Measurements from ENCODE around the gene SLC28A1.

The SLC28A1 gene

DNA sequence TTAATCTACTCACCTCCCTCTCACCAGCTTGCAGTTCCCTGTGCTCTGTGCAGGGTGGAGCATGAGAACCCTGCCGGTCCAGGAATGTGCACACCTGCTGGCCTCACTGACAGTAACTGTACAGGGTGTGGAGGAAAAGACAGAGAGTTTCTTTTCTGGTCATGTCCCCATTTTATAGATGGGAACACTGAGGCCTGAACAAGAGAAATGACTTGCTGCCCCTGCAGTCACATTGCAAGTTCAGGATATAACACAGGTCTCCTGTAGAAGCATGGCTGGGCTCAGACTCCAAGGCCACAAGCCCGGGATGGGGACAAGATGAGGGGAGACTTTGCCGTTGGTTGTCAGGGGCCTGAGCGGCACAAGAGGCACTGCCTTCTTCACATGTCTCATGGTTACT, 23.3 kb downstream of the SLC28A1 start:
- no peak for DNase-seq (ENCODE audit: low read depth)
- H3K4me3 ChIP-seq (ENCODE audit: low read depth, low read length): no peak overlapping the region
- TF ChIP-seq CTCF (IDR thresholded peaks at IDR 0.05; ENCODE audit: insufficient read depth, low read depth, low read length, missing control alignments): no peak

- H3K4me3 ChIP-seq (ENCODE audit: low read depth, low read length): no peak overlapping the region
- no peak for DNase-seq (ENCODE audit: low read depth)
- no peak for TF ChIP-seq CTCF (IDR thresholded peaks at IDR 0.05; ENCODE audit: insufficient read depth, low read depth, low read length, missing control alignments)
Observed at GRCh38 chr15:84908564-84908963, 24.1 kb downstream of the SLC28A1 start.

GRCh38 chr15:84909029-84909428, 24.6 kb downstream of the SLC28A1 start:
- no peak overlapping the region for H3K4me3 ChIP-seq (ENCODE audit: low read depth, low read length)
- no peak for DNase-seq (ENCODE audit: low read depth)
- no peak for TF ChIP-seq CTCF (IDR thresholded peaks at IDR 0.05; ENCODE audit: insufficient read depth, low read depth, low read length, missing control alignments)

DNA sequence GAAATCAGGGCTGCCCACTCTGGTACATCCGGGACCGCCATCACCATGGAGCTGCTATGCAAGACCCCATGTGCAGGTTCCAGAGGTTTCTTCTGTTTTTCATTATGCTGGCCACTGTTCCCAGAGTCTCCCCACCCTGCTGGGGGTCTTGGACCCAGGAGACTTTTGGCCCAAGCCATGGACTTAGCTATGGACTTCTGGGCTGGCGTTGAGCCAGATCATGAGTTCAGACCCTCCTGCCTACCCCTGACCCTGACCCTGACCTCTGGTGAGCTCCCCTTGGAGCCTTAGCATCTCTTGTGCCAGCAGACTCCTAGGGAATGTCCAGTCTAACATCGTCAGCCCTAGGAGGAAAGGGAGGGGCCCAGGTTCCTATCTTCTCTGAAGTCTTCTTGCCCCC, 25.3 kb downstream of the SLC28A1 start:
- no peak for TF ChIP-seq CTCF (IDR thresholded peaks at IDR 0.05; ENCODE audit: insufficient read depth, low read depth, low read length, missing control alignments)
- H3K4me3 ChIP-seq (ENCODE audit: low read depth, low read length): no peak overlapping the region
- DNase-seq (ENCODE audit: low read depth): no peak

GRCh38 chr15:84910928-84911623, 26.6 kb downstream of the SLC28A1 start:
- no peak for DNase-seq (ENCODE audit: low read depth)
- no peak overlapping the region for H3K4me3 ChIP-seq (ENCODE audit: low read depth, low read length)
- TF ChIP-seq CTCF (IDR thresholded peaks at IDR 0.05; ENCODE audit: insufficient read depth, low read depth, low read length, missing control alignments): no peak

DNA sequence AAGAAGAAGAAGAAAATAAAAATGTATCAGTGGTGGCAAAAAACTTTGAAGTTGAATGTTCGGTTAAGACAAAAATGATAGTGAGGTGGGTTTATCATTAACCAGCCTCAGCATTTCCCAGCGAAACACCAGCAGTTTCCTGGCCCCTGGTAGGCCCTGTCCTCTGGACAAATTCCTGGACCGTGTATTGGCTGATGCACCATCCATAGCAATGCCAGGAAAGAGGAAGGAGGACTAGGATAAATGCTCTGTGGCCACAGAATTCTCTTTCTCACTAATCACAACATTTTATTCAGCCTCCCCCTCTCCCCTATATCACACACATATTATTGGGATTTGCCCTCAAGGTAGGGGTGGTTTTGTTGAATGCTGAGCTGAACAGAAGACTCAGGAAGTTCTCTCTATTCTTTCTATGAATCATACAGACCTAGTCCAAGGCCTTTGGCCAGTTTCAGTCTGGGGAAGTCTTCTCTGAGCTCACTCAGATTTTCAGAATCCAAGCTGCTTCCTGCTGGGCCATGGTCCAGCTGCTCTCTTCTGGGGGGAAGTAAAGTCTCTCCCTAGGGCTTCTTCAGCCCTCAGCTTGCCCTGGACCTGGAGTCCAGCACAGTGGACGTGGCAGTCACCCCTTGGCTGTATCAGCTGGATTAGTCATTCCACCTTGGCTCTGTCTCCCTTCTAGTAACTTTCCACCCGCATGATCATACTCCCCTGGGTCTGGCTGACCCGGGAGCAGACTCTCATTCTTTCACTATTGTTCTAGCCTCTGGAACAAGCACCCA, 27.6 kb downstream of the SLC28A1 start:
- DNase-seq (ENCODE audit: low read depth): no peak
- H3K4me3 ChIP-seq (ENCODE audit: low read depth, low read length): no peak overlapping the region
- no peak for TF ChIP-seq CTCF (IDR thresholded peaks at IDR 0.05; ENCODE audit: insufficient read depth, low read depth, low read length, missing control alignments)
